Measurements from ENCODE around the gene ITGAX. TPM values are rescaled to one million over a fixed set of nuclear protein-coding genes. Genes with fewer than 3 reads are reported as not detected.

The ITGAX gene
- total RNA-seq, 1 donor from 2014 or later = not detected

DNA sequence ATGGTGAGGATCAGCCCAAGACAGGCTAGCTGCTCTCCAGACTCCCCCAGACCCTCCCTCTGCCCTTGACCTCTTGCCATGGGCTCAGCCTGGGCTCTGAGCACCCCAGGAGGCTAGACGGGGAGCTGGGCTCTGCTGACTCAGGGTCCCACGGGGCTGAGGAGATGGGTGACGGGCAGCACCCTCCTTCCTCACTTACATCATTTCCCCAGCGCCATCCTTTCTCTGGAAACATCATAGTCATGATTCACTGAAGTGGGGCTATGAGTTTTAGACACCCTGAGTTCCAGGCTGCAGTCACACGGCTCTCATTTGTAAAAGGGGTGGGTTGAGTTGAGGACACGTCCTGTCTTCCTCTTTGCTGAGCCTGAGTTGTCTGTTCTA, 3.0 kb upstream of the ITGAX start:
- TF ChIP-seq, protein P1, sequence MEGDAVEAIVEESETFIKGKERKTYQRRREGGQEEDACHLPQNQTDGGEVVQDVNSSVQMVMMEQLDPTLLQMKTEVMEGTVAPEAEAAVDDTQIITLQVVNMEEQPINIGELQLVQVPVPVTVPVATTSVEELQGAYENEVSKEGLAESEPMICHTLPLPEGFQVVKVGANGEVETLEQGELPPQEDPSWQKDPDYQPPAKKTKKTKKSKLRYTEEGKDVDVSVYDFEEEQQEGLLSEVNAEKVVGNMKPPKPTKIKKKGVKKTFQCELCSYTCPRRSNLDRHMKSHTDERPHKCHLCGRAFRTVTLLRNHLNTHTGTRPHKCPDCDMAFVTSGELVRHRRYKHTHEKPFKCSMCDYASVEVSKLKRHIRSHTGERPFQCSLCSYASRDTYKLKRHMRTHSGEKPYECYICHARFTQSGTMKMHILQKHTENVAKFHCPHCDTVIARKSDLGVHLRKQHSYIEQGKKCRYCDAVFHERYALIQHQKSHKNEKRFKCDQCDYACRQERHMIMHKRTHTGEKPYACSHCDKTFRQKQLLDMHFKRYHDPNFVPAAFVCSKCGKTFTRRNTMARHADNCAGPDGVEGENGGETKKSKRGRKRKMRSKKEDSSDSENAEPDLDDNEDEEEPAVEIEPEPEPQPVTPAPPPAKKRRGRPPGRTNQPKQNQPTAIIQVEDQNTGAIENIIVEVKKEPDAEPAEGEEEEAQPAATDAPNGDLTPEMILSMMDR (IDR thresholded peaks at IDR 0.05; ENCODE audit: unreplicated experiment) = no peak
- H3K27ac Mint-ChIP-seq = no peak overlapping the region
- DNase-seq (ENCODE audit: low spot score in 2 of 2, unreplicated experiment in 2 of 2) = no peak
- no peaks in the 10 kb centered on the region for H3K9me3 Mint-ChIP-seq
- H3K4me1 Mint-ChIP-seq = no peaks in the 10 kb centered on the region
- no peak overlapping the region for H3K4me3 Mint-ChIP-seq
- no peaks in the 10 kb centered on the region for H3K36me3 Mint-ChIP-seq
- H3K27me3 Mint-ChIP-seq (ENCODE audit: low read depth) = peaks cover 32% of the 10 kb centered on the region

DNA sequence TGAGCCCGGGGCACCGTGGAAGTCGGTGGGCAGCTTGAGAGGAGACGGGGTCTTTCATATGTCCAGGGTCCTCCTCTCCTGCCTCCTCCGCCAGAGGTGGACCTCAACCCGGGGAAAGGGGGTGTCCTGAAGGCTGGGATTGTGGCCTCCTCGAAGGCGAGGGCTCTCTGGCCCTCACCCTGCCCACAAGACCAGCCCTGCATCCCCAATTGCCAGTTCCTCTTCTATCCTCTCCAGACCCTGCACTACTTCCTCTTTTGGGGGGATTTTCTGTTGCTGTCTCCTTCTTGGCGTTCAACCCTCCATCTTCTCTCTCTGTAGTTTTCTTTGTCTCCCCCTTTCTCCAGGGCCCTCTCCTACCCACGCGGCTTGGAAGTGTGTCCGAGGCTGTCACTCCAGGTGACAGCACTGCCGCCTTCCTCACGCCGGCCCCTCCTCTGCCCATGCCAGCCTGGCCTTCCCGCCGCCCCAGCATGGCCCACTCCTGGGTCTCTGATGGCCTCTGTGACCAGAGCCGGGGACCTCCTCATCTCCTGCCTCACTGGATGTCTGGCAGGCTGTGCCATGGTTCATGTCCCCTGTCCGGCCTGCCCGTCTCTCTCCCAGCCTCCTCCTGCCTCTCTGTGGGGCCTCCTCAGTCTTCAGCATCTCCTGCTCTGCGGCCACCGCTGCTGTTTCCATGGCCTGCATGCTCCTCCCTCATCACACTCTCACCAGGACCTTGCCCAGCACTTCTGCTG, 2.4 kb upstream of the ITGAX start:
- Mint-ChIP-seq H3K36me3 (no peaks in the 10 kb centered on the region), H3K27me3 (ENCODE audit: low read depth) (peaks cover 32% of the 10 kb centered on the region), H3K4me3 (no peak overlapping the region), H3K4me1 (no peaks in the 10 kb centered on the region), H3K9me3 (no peaks in the 10 kb centered on the region), H3K27ac (no peak overlapping the region)
- no peak for DNase-seq (ENCODE audit: low spot score in 2 of 2, unreplicated experiment in 2 of 2)
- TF ChIP-seq, protein P1 (IDR thresholded peaks at IDR 0.05; ENCODE audit: unreplicated experiment) = no peak

DNA sequence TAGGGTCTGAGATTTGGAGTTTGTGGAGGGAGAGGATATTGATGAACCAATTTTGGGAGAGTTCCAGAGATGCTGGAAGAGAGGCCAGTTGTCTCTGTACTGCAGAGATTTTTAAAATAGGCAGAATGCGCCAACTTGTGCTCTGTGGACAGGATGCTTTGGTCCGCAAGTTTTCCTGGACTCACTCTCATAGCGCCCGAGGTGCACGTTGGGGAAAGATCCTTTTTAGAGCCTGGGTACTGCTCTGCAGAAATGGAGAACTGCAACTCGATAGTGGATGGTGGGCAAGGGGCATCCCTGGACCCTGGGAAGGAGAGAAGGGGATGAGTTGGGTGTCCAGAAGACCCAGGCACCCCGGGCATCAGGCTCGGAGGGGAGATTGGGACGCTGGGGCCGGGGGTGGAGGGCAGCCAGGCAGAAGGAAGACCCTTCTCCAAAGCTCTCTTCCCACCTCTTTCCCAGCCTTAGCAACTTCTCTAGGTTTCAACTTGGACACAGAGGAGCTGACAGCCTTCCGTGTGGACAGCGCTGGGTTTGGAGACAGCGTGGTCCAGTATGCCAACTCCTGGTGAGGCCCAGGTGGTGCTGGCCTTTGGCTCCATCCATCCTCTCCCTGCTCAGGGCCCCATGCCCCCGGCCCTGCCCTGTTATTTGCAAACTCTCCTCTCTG, 590 bp downstream of the ITGAX start:
- no peaks in the 10 kb centered on the region for H3K36me3 Mint-ChIP-seq
- H3K4me3 Mint-ChIP-seq = no peak overlapping the region

GRCh38 chr16:31356566-31357323, 1.8 kb downstream of the ITGAX start:
- Mint-ChIP-seq H3K27me3 (ENCODE audit: low read depth) (peaks cover 26% of the 10 kb centered on the region), H3K4me3 (no peak overlapping the region), H3K27ac (no peak overlapping the region), H3K9me3 (no peaks in the 10 kb centered on the region), H3K36me3 (no peaks in the 10 kb centered on the region), H3K4me1 (no peaks in the 10 kb centered on the region)
- no peak for DNase-seq (ENCODE audit: low spot score in 2 of 2, unreplicated experiment in 2 of 2)
- TF ChIP-seq, protein P1 (IDR thresholded peaks at IDR 0.05; ENCODE audit: unreplicated experiment) = no peak

More for the DNA sequence above, 590 bp downstream of the ITGAX start:
- TF ChIP-seq, protein P1 (IDR thresholded peaks at IDR 0.05; ENCODE audit: unreplicated experiment) = no peak
- H3K4me1 Mint-ChIP-seq = no peaks in the 10 kb centered on the region
- no peaks in the 10 kb centered on the region for H3K9me3 Mint-ChIP-seq
- peaks cover 18% of the 10 kb centered on the region for H3K27me3 Mint-ChIP-seq (ENCODE audit: low read depth)
- no peak overlapping the region for H3K27ac Mint-ChIP-seq
- DNase-seq (ENCODE audit: low spot score in 2 of 2, unreplicated experiment in 2 of 2) = no peak

DNA sequence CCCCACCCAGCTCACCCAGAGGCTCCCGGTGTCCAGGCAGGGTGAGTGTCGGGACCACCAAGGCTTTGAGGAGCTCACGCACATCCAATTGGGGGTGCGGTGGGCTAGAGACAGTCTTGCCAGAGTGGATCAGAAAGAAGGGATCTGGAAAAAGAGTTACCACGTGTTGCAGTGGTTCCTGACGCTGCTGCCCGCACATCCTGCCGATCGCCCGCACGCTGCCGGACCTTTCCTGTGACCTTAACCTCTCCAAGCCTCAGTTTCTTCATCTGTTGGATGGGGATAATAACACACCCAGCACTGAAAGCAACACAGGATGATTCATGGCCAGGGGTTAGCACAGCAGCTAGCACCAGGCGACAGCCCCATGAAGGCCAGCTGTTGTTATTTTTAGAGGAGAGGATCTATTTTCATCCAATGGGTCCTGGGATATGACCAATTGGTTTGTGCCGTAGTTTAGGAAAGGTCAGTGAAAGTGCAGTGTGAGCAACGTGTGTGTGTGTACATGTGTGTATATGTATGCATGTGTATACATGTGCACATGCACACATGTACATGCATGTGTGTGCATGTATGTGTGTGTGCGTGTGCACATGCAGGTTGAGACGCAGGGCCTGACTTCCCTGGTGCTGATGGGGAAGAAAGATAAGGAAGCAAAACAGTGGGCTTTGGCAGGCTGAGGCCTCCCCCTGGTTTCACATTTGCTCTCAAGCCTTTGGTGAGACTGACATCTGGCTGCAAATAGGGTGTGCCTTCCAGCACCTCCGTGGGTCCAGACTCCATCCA, 2.5 kb downstream of the ITGAX start:
- DNase-seq (ENCODE audit: low spot score in 2 of 2, unreplicated experiment in 2 of 2) = no peak
- TF ChIP-seq, protein P1 (IDR thresholded peaks at IDR 0.05; ENCODE audit: unreplicated experiment) = no peak
- Mint-ChIP-seq H3K27me3 (ENCODE audit: low read depth) (peaks cover 19% of the 10 kb centered on the region), H3K4me3 (no peak overlapping the region), H3K36me3 (no peaks in the 10 kb centered on the region), H3K9me3 (no peaks in the 10 kb centered on the region), H3K27ac (no peak overlapping the region), H3K4me1 (no peaks in the 10 kb centered on the region)
